SU-DHL-6 (cell line): Measurements from ENCODE around the gene CORO6.

Experiments
- CTCF ChIP-seq: fragments of 200-600 bp; sonication (generic); IDR thresholded peaks from one replicate; pipeline ENCODE4 v1.5.1; 2017; ENCODE audit warnings: antibody characterized with exemption, mild to moderate bottlenecking, low read length, moderate library complexity; ENCODE audit not compliant: insufficient read depth, poor library complexity, severe bottlenecking
- EZH2phosphoT487 ChIP-seq: fragments of 200-600 bp; sonication (generic), shearing (Covaris generic); conservative IDR thresholded peaks from 2 replicates; pipeline ENCODE4 v1.6.1; 2018; ENCODE audit warnings: mild to moderate bottlenecking, antibody characterized with exemption, low read length, moderate library complexity, mixed read lengths

GRCh38 chr17:29582254-29582765 lies 40.4 kb downstream of the CORO6 start:
- TF ChIP-seq CTCF (no peak), EZH2phosphoT487 (no peak)
